Epithelial cell of umbilical artery (primary cell): ENCODE measurements around the gene DPM3. TPM values are rescaled to one million over a fixed set of nuclear protein-coding genes. Genes with fewer than 3 reads are reported as not detected.

Source experiments
- total RNA-seq: library from RNA; depleted of rRNA; stranded (reverse); fragments of >200 nt; gene quantifications from 2 replicates; pipeline ENCODE4 v1.2.3, GENCODE V29; 2014

Gene DPM3
- total RNA-seq: 24.2 and 50.0 TPM in 2 replicates

GRCh38 chr1:155139895-155140629 is at the start of gene DPM3:
Gene DPM3 (minus strand): TSS chr1:155140531. CDS start chr1:155140240, 291 bp downstream.

GRCh38 chr1:155173478-155174323 is 33.4 kb upstream of the DPM3 start, which contains the start of gene TRIM46:
Gene TRIM46 (plus strand): TSS chr1:155173849. CDS start chr1:155173967, 118 bp downstream.

GRCh38 chr1:155172732-155173477 is 32.6 kb upstream of the DPM3 start, which contains the start of gene KRTCAP2:
Gene KRTCAP2 (minus strand): TSS chr1:155173304. CDS start chr1:155173224, 80 bp downstream.

GRCh38 chr1:155135415-155136028 is 4.8 kb downstream of the DPM3 start, which contains the start of gene SLC50A1:
Gene SLC50A1 (plus strand): TSS chr1:155135852. CDS start chr1:155135912, 60 bp downstream.

GRCh38 chr1:155127105-155127966 is 13.0 kb downstream of the DPM3 start, which contains the start of gene EFNA1:
Gene EFNA1 (plus strand): TSS chr1:155127876. CDS start chr1:155127978, 102 bp downstream.

Other genes starting within 250 kb of the DPM3 start
- 7.3 and 9.7 TPM in 2 replicates for gene PMVK, start 203.8 kb downstream of the DPM3 start, total RNA-seq
- gene PBXIP1, start 184.4 kb downstream of the DPM3 start, total RNA-seq: 79.6 and 105 TPM in 2 replicates
- gene PYGO2, start 178.7 kb downstream of the DPM3 start, total RNA-seq: 5.2 and 5.9 TPM in 2 replicates
- 152 and 218 TPM in 2 replicates for gene SHC1, start 169.8 kb downstream of the DPM3 start, total RNA-seq
- 116 and 140 TPM in 2 replicates for gene CKS1B, start 165.8 kb downstream of the DPM3 start, total RNA-seq
- 26.6 and 33.9 TPM in 2 replicates for gene FLAD1, start 157.2 kb downstream of the DPM3 start, total RNA-seq
- gene LENEP, start 146.9 kb downstream of the DPM3 start, total RNA-seq: 0.76 TPM in 1 of 2 replicates, not detected in the other
- 7.5 and 9.7 TPM in 2 replicates for gene ZBTB7B, start 137.7 kb downstream of the DPM3 start, total RNA-seq
- gene DCST2, start 106.8 kb downstream of the DPM3 start, total RNA-seq: not detected in 2 replicates
- gene DCST1, start 106.7 kb downstream of the DPM3 start, total RNA-seq: not detected in 2 replicates
- gene ADAM15, start 89.2 kb downstream of the DPM3 start, total RNA-seq: 161 and 165 TPM in 2 replicates
- 8.8 and 9.7 TPM in 2 replicates for gene EFNA4, start 76.8 kb downstream of the DPM3 start, total RNA-seq
- 0.76 and 0.97 TPM in 2 replicates for gene EFNA3, start 61.7 kb downstream of the DPM3 start, total RNA-seq
- 57.0 and 96.1 TPM in 2 replicates for gene EFNA1, start 12.7 kb downstream of the DPM3 start, total RNA-seq
- gene SLC50A1, start 4.7 kb downstream of the DPM3 start, total RNA-seq: 33.8 and 45.1 TPM in 2 replicates
- gene KRTCAP2, start 32.8 kb upstream of the DPM3 start, total RNA-seq: 61.1 and 119 TPM in 2 replicates
- 3.5 and 3.9 TPM in 2 replicates for gene TRIM46, start 33.3 kb upstream of the DPM3 start, total RNA-seq
- gene THBS3, start 67.4 kb upstream of the DPM3 start, total RNA-seq: 8.2 and 12.3 TPM in 2 replicates
- gene MTX1, start 68.2 kb upstream of the DPM3 start, total RNA-seq: 58.1 and 85.8 TPM in 2 replicates
- gene ENTREP3, start 115.0 kb upstream of the DPM3 start, total RNA-seq: 4.5 and 5.2 TPM in 2 replicates
- gene SCAMP3, start 121.8 kb upstream of the DPM3 start, total RNA-seq: 22.3 and 29.2 TPM in 2 replicates
- 14.3 and 21.7 TPM in 2 replicates for gene CLK2, start 133.0 kb upstream of the DPM3 start, total RNA-seq
- gene HCN3, start 136.9 kb upstream of the DPM3 start, total RNA-seq: 0.30 and 0.32 TPM in 2 replicates
- not detected in 2 replicates for gene PKLR, start 160.9 kb upstream of the DPM3 start, total RNA-seq
- gene FDPS, start 168.3 kb upstream of the DPM3 start, total RNA-seq: 529 and 554 TPM in 2 replicates
- gene RUSC1, start 180.4 kb upstream of the DPM3 start, total RNA-seq: 8.8 and 14.9 TPM in 2 replicates